K562 (cell line): Measurements from ENCODE around the gene SRPRA. TPM values are rescaled to one million over a fixed set of nuclear protein-coding genes. Genes with fewer than 3 reads are reported as not detected.

ENCODE experiments used
- CCAR2 ChIP-seq: fragments of 200-400 bp; formaldehyde crosslinking; IDR thresholded peaks from 2 replicates; pipeline ENCODE4 v1.6.1; 2017; ENCODE audit warnings: mild to moderate bottlenecking, low read depth, low read length
- CCNT2 ChIP-seq: IDR thresholded peaks from 2 replicates; pipeline ENCODE4 v1.6.1; 2011; ENCODE audit warnings: borderline replicate concordance, low read depth, mild to moderate bottlenecking, moderate library complexity, mixed read lengths, low read length; ENCODE audit not compliant: insufficient read length; ENCODE audit errors: extremely low read depth
- GTF2F1 ChIP-seq: IDR thresholded peaks from 2 replicates; pipeline ENCODE4 v1.6.1; 2011; ENCODE audit warnings: low read depth, low read length, improper control_type of control experiment
- HDAC8 ChIP-seq: fragments of 450-650 bp; IDR thresholded peaks from 2 replicates; pipeline ENCODE4 v1.6.1; 2016; ENCODE audit warnings: mild to moderate bottlenecking, missing genetic modification characterization, moderate library complexity, missing compliant biosample characterization
- HOXB6 ChIP-seq: fragments of 250-450 bp; sonication (Bioruptor Pico); IDR thresholded peaks from 2 replicates; pipeline ENCODE4 v1.5.1; 2022; ENCODE audit warnings: mild to moderate bottlenecking, borderline replicate concordance
- KDM2B ChIP-seq: fragments of 250-450 bp; sonication (Bioruptor Pico); IDR thresholded peaks from 2 replicates; pipeline ENCODE4 v1.8.0; 2021; ENCODE audit warnings: mild to moderate bottlenecking, moderate library complexity
- KLF16 ChIP-seq: IDR thresholded peaks from 2 replicates; pipeline ENCODE4 v1.6.1; 2016; ENCODE audit warnings: antibody characterized with exemption
- NCOA6 ChIP-seq: fragments of 450-650 bp; IDR thresholded peaks from 2 replicates; pipeline ENCODE4 v1.6.1; 2017; ENCODE audit warnings: mild to moderate bottlenecking
- NCOR1 ChIP-seq: fragments of 450-650 bp; IDR thresholded peaks from 2 replicates; pipeline ENCODE4 v1.6.1; 2016; ENCODE audit warnings: mild to moderate bottlenecking, moderate library complexity
- TAF7 ChIP-seq: fragments of 450-650 bp; IDR thresholded peaks from 2 replicates; pipeline ENCODE4 v1.6.1; 2016; ENCODE audit warnings: missing genetic modification characterization, missing compliant biosample characterization
- THRAP3 ChIP-seq: fragments of 450-650 bp; IDR thresholded peaks from 2 replicates; pipeline ENCODE4 v1.6.1; 2016; ENCODE audit warnings: mild to moderate bottlenecking, inconsistent platforms, borderline replicate concordance
- YY1 ChIP-seq, 3 experiments: IDR thresholded peaks; 2 replicates each; pipeline ENCODE4 v1.6.1; 2011; ENCODE audit warnings: low read length in 2 of 3, mild to moderate bottlenecking in 2 of 3, moderate library complexity in 2 of 3, borderline replicate concordance in 1 of 3, control low read depth in 1 of 3, low read depth in 1 of 3; ENCODE audit not compliant: insufficient read depth in 3 of 3, insufficient replicate concordance in 2 of 3, control insufficient read depth in 1 of 3, insufficient read length in 1 of 3; ENCODE audit errors: extremely low read depth in 1 of 3
- ZNF644 ChIP-seq: fragments of 200-800 bp; sonication (Bioruptor generic); IDR thresholded peaks from 2 replicates; pipeline ENCODE4 v1.6.1; 2016; ENCODE audit warnings: low read depth, missing genetic modification characterization, missing compliant biosample characterization
- ZNF764 ChIP-seq: fragments of 250-450 bp; sonication (Bioruptor Pico); IDR thresholded peaks from 2 replicates; pipeline ENCODE4 v1.4.0; 2020; ENCODE audit warnings: low read depth, mild to moderate bottlenecking, moderate library complexity
- polyA plus RNA-seq, 8 experiments: library from polyadenylated mRNA; depleted of rRNA in 4 of 8; stranded (reverse) in 5 of 8; unstranded in 3 of 8; fragments of >200 nt; fragmentation: Nextera tagmentation in 2 of 8; fragmentation: Illumina TruSeq in 1 of 8; extraction: Ambion mirVana in 2 of 8; extraction: Trizol in 1 of 8; gene quantifications; 2 replicates each; pipeline versions ENCODE4 v1.2.1 to v1.2.3, GENCODE V29; 2011 to 2014; ENCODE audit warnings: inconsistent platforms in 1 of 8, missing spikeins in 1 of 8
- total RNA-seq, 7 experiments: library from RNA; depleted of rRNA in 6 of 7; stranded (reverse); fragments of >200 nt in 6 of 7; fragmentation: Illumina TruSeq in 2 of 7; extraction: Trizol in 2 of 7; gene quantifications; 2 replicates each; pipeline versions ENCODE4 v1.2.1 to v1.2.3, GENCODE V29; 2011 to 2021; ENCODE audit warnings: low replicate concordance in 1 of 7
- TF ChIP-seq, protein P1 (sequence below): fragments of 250-450 bp; sonication (Bioruptor Pico); IDR thresholded peaks from 2 replicates; pipeline ENCODE4 v1.4.0; 2020; ENCODE audit warnings: mild to moderate bottlenecking, moderate library complexity
- TF ChIP-seq, protein P2 (sequence below): fragments of 250-450 bp; sonication (Bioruptor Pico); IDR thresholded peaks from 2 replicates; pipeline ENCODE4 v1.8.0; 2021; ENCODE audit warnings: moderate library complexity, mild to moderate bottlenecking, inconsistent platforms
- TF ChIP-seq, protein P3 (sequence below): sonication (generic); formaldehyde crosslinking; IDR thresholded peaks from 2 replicates; pipeline ENCODE4 v1.9.0; 2022; ENCODE audit warnings: mild to moderate bottlenecking, missing genetic modification reagents
- TF ChIP-seq, protein P4 (sequence below), 3 experiments: fragments of 200-800 bp in 1 of 3; sonication (Bioruptor generic) in 1 of 3; sonication (generic) in 1 of 3; formaldehyde crosslinking in 1 of 3; IDR thresholded peaks; 2 replicates each; pipeline versions ENCODE4 v1.6.1 to v1.8.0; 2016 to 2022; ENCODE audit warnings: mild to moderate bottlenecking in 2 of 3, missing compliant biosample characterization in 2 of 3, missing genetic modification characterization in 2 of 3, missing genetic modification reagents in 1 of 3

The SRPRA gene
- total and polyA plus RNA-seq, 9 of the 15 experiments (the other 6 are each of a cell fraction or from before 2014, with no cell fraction given), result 33.5 to 124 (median 80.0) TPM

DNA sequence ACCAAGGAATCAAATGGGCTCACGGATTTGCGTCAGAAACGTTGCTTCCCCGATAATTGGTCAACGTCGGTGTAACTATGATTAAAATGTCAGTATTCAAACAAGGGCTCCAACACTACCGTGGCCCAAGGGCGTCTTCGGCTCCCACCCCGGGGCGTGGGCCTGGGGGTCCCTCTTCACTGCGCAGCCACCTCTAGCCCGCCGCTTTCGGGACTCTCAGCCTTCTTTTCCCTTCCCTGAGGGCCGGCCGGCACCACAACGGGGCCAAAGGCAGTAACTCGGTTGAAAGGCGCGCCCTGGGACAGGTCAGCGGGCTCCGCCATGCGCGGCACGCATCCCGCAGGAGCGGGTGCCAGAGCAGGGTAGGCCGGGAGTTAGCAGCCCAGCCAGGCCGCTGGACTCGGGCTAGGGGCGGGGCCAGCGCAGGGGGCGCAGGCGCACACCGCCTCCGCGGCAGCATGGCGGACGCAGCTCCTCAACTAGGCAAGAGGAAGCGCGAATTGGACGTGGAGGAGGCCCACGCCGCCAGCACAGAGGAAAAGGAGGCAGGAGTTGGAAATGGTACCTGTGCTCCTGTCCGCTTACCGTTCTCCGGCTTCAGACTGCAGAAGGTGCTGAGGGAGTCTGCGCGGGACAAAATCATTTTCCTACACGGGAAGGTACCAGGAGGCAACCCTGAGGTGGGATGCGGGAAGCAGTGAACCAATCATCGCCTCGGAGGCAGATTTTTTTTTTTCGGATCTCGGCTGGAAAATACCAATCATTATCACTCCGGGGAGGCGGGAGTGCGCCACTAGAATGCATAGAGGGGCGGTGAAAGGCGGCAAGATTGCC, 35.1 kb upstream of the SRPRA start, which contains the start of gene DCPS (continued):
- TF ChIP-seq YY1 (IDR thresholded peaks at IDR 0.05; ENCODE audit: borderline replicate concordance in 1 of 3, control insufficient read depth in 1 of 3, extremely low read depth in 1 of 3, insufficient read depth in 3 of 3, insufficient read length in 1 of 3, insufficient replicate concordance in 2 of 3, low read depth in 1 of 3, low read length in 2 of 3), result peak; percentile 67 to 94 (median 90)
- TF ChIP-seq CCNT2, result peak; percentile 84
- TF ChIP-seq THRAP3, result no peak
- no peak for TF ChIP-seq GTF2F1
- TF ChIP-seq, protein P1, sequence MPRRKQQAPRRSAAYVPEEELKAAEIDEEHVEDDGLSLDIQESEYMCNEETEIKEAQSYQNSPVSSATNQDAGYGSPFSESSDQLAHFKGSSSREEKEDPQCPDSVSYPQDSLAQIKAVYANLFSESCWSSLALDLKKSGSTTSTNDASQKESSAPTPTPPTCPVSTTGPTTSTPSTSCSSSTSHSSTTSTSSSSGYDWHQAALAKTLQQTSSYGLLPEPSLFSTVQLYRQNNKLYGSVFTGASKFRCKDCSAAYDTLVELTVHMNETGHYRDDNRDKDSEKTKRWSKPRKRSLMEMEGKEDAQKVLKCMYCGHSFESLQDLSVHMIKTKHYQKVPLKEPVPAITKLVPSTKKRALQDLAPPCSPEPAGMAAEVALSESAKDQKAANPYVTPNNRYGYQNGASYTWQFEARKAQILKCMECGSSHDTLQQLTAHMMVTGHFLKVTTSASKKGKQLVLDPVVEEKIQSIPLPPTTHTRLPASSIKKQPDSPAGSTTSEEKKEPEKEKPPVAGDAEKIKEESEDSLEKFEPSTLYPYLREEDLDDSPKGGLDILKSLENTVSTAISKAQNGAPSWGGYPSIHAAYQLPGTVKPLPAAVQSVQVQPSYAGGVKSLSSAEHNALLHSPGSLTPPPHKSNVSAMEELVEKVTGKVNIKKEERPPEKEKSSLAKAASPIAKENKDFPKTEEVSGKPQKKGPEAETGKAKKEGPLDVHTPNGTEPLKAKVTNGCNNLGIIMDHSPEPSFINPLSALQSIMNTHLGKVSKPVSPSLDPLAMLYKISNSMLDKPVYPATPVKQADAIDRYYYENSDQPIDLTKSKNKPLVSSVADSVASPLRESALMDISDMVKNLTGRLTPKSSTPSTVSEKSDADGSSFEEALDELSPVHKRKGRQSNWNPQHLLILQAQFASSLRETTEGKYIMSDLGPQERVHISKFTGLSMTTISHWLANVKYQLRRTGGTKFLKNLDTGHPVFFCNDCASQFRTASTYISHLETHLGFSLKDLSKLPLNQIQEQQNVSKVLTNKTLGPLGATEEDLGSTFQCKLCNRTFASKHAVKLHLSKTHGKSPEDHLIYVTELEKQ (CRISPR knock-in tag), result no peak
- TF ChIP-seq, protein P2, sequence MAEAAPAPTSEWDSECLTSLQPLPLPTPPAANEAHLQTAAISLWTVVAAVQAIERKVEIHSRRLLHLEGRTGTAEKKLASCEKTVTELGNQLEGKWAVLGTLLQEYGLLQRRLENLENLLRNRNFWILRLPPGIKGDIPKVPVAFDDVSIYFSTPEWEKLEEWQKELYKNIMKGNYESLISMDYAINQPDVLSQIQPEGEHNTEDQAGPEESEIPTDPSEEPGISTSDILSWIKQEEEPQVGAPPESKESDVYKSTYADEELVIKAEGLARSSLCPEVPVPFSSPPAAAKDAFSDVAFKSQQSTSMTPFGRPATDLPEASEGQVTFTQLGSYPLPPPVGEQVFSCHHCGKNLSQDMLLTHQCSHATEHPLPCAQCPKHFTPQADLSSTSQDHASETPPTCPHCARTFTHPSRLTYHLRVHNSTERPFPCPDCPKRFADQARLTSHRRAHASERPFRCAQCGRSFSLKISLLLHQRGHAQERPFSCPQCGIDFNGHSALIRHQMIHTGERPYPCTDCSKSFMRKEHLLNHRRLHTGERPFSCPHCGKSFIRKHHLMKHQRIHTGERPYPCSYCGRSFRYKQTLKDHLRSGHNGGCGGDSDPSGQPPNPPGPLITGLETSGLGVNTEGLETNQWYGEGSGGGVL (CRISPR knock-in tag), result no peak
- 0 out of 2 replicates have a peak, but pooled peaks have one; percentile 49 for TF ChIP-seq HOXB6 (CRISPR knock-in tag)
- no peak for TF ChIP-seq NCOA6
- no peak for TF ChIP-seq KLF16
- TF ChIP-seq, protein P3, sequence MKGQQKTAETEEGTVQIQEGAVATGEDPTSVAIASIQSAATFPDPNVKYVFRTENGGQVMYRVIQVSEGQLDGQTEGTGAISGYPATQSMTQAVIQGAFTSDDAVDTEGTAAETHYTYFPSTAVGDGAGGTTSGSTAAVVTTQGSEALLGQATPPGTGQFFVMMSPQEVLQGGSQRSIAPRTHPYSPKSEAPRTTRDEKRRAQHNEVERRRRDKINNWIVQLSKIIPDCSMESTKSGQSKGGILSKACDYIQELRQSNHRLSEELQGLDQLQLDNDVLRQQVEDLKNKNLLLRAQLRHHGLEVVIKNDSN (CRISPR knock-in tag), result no peak
- TF ChIP-seq KDM2B (CRISPR knock-in tag), result no peak
- TF ChIP-seq ZNF644 (tag), result peak; percentile 63
- TF ChIP-seq NCOR1, result no peak
- TF ChIP-seq CCAR2, result no peak
- TF ChIP-seq TAF7, result peak; percentile 62
- no peak for TF ChIP-seq ZNF764 (CRISPR knock-in tag)
- 0 out of 2 replicates have a peak, but pooled peaks have one; percentile 58 for TF ChIP-seq HDAC8 (tag)
- TF ChIP-seq, protein P4, sequence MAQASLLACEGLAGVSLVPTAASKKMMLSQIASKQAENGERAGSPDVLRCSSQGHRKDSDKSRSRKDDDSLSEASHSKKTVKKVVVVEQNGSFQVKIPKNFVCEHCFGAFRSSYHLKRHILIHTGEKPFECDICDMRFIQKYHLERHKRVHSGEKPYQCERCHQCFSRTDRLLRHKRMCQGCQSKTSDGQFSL (CRISPR knock-in tag; IDR thresholded peaks at IDR 0.05), result no peak
- TF ChIP-seq, protein P4 (tag; IDR thresholded peaks at IDR 0.05), result no peak
